Liver (tissue), 9 donors: ENCODE data around the gene MTSS2. TPM values are rescaled to one million over a fixed set of nuclear protein-coding genes. Genes with fewer than 3 reads are reported as not detected.
A peak's percentile ranks its signal among the peaks of the same experiment; 100 is the strongest.

Experiments
- DNase-seq: peaks from one replicate; pipeline ENCODE4 v3.0.0-alpha.2; 2017; ENCODE audit warnings: low spot score
- H3K27ac ChIP-seq, 2 donors: one replicate each; pipeline ENCODE4 v1.7.0; 2013; ENCODE audit warnings: inconsistent platforms in 2 of 2, low read length in 2 of 2, control low read depth in 1 of 2, low read depth in 1 of 2, mild to moderate bottlenecking in 1 of 2
- H3K27me3 ChIP-seq, 4 donors: one replicate each; pipeline versions ENCODE4 v1.6.1 to v1.7.0; 2013; ENCODE audit warnings: low read length in 3 of 4, inconsistent platforms in 1 of 4, mild to moderate bottlenecking in 1 of 4, moderate library complexity in 1 of 4; ENCODE audit not compliant: control insufficient read depth in 4 of 4, insufficient read depth in 4 of 4
- H3K36me3 ChIP-seq, 4 donors: one replicate each; pipeline versions ENCODE4 v1.6.1 to v1.7.0; 2013; ENCODE audit warnings: low read length in 3 of 4, mild to moderate bottlenecking in 3 of 4, low read depth in 1 of 4, moderate library complexity in 1 of 4; ENCODE audit not compliant: control insufficient read depth in 4 of 4, insufficient read depth in 3 of 4
- H3K4me1 ChIP-seq, 4 donors: one replicate each; pipeline versions ENCODE4 v1.6.1 to v1.7.0; 2013; ENCODE audit warnings: low read length in 3 of 4, mild to moderate bottlenecking in 3 of 4, moderate library complexity in 1 of 4; ENCODE audit not compliant: control insufficient read depth in 4 of 4, insufficient read depth in 4 of 4
- H3K4me3 ChIP-seq, 3 donors: one replicate each; pipeline versions ENCODE4 v1.6.1 to v1.7.0; 2013; ENCODE audit warnings: low read length in 3 of 3, control low read depth in 1 of 3, low read depth in 1 of 3, mild to moderate bottlenecking in 1 of 3
- H3K9ac ChIP-seq, 2 donors: one replicate each; pipeline ENCODE4 v1.7.0; 2013; ENCODE audit warnings: low read length in 2 of 2, mild to moderate bottlenecking in 2 of 2, moderate library complexity in 2 of 2, control low read depth in 1 of 2, low read depth in 1 of 2
- H3K9me3 ChIP-seq, 4 donors: one replicate each; pipeline versions ENCODE4 v1.6.1 to v1.7.0; 2013; ENCODE audit warnings: low read length in 3 of 4; ENCODE audit not compliant: control insufficient read depth in 4 of 4
- ATF3 ChIP-seq: IDR thresholded peaks from 2 replicates; pipeline ENCODE4 v1.6.1; 2016; ENCODE audit warnings: antibody characterized with exemption
- CTCF ChIP-seq: fragments of 150-350 bp; IDR thresholded peaks from 2 replicates; pipeline ENCODE4 v1.5.1; 2017; ENCODE audit warnings: improper control_type of control experiment, low read depth, low read length; ENCODE audit not compliant: missing input control
- FOXA1 ChIP-seq: IDR thresholded peaks from 2 replicates; pipeline ENCODE4 v1.6.1; 2016; ENCODE audit warnings: antibody characterized with exemption
- HNF4G ChIP-seq: IDR thresholded peaks from 2 replicates; pipeline ENCODE4 v1.6.1; 2016; ENCODE audit warnings: antibody characterized with exemption
- JUND ChIP-seq, 2 donors: IDR thresholded peaks; 2 replicates each; pipeline ENCODE4 v1.6.1; 2016; ENCODE audit warnings: antibody characterized with exemption in 2 of 2
- MAX ChIP-seq: IDR thresholded peaks from 2 replicates; pipeline ENCODE4 v1.6.1; 2016; ENCODE audit warnings: antibody characterized with exemption
- NR2F2 ChIP-seq: IDR thresholded peaks from 2 replicates; pipeline ENCODE4 v1.6.1; 2016; ENCODE audit warnings: antibody characterized with exemption
- RAD21 ChIP-seq, 2 donors: IDR thresholded peaks; 2 replicates each; pipeline ENCODE4 v1.6.1; 2016; ENCODE audit warnings: antibody characterized with exemption in 2 of 2, mild to moderate bottlenecking in 2 of 2
- RXRA ChIP-seq, 2 donors: IDR thresholded peaks; 2 replicates each; pipeline ENCODE4 v1.6.1; 2017 to 2018; ENCODE audit warnings: antibody characterized with exemption in 2 of 2, mild to moderate bottlenecking in 1 of 2
- SP1 ChIP-seq: IDR thresholded peaks from 2 replicates; pipeline ENCODE4 v1.6.1; 2018; ENCODE audit warnings: antibody characterized with exemption, mild to moderate bottlenecking
- TAF1 ChIP-seq: conservative IDR thresholded peaks from 2 replicates; pipeline ENCODE4 v1.6.1; 2016; ENCODE audit warnings: antibody characterized with exemption, mild to moderate bottlenecking
- ZBTB33 ChIP-seq: IDR thresholded peaks from 2 replicates; pipeline ENCODE4 v1.6.1; 2016; ENCODE audit warnings: antibody characterized with exemption
- WGBS: extraction: QIAGEN DNeasy Blood & Tissue Kit; methylation state at CpG from one replicate; pipeline ENCODE4 v1.1.7; 2013; 5-methylcytosine and 5-hydroxymethylcytosine counted together
- polyA plus RNA-seq, 2 donors: library from polyadenylated mRNA; stranded (reverse) in 1 of 2; unstranded in 1 of 2; fragments of 200-250 nt in 1 of 2; fragments of >200 nt in 1 of 2; fragmentation: Nextera tagmentation in 1 of 2; extraction: Ambion mirVana in 1 of 2; gene quantifications; one replicate each; pipeline versions ENCODE4 v1.2.1 to v1.2.3, GENCODE V29; 2013 to 2015
- total RNA-seq, 2 donors: library from RNA; depleted of rRNA; stranded (reverse); fragments of >200 nt; gene quantifications; one replicate each; pipeline ENCODE4 v1.2.3, GENCODE V29; 2014
- donor health status: healthy.
- donor health status: healthy.
- donor health status: healthy.
- donor health status: healthy.
- donor health status: healthy.

The MTSS2 gene
- total and polyA plus RNA-seq, 4 donors, result 3.8 to 95.7 (median 35.9) TPM

GRCh38 chr16:70689035-70689969, 3.4 kb upstream of the MTSS2 start:
- TF ChIP-seq JUND (IDR thresholded peaks at IDR 0.05), result no peak
- no peak for TF ChIP-seq TAF1
- TF ChIP-seq SP1, result no peak
- TF ChIP-seq HNF4G, result no peak
- no peak for TF ChIP-seq FOXA1
- H3K4me3 ChIP-seq, result no peak overlapping the region
- H3K9ac ChIP-seq, result no peak overlapping the region
- DNase-seq, result peak; percentile 54
- H3K9me3 ChIP-seq, result no peaks in the 10 kb centered on the region
- 91% methylated on average over 22 of the region's 22 CpGs for WGBS
- H3K4me1 ChIP-seq, result peaks cover 3 to 33% (median 10%) of the 10 kb centered on the region in 4 donors
- peak overlapping the region; percentile 44 to 56 for H3K27ac ChIP-seq
- H3K27me3 ChIP-seq, result no peaks in the 10 kb centered on the region
- H3K36me3 ChIP-seq, result no peaks in the 10 kb centered on the region

GRCh38 chr16:70688246-70688742, 2.4 kb upstream of the MTSS2 start:
- Histone ChIP-seq H3K27me3 (no peaks in the 10 kb centered on the region), H3K4me3 (no peak overlapping the region), H3K36me3 (no peaks in the 10 kb centered on the region), H3K9me3 (no peaks in the 10 kb centered on the region), H3K9ac (no peak overlapping the region), H3K4me1 (peaks cover 7 to 41% (median 13%) of the 10 kb centered on the region in 4 donors), H3K27ac (peak overlapping the region; percentile 44 to 56)
- no peak for DNase-seq
- TF ChIP-seq ATF3, result no peak
- no peak for TF ChIP-seq TAF1
- TF ChIP-seq JUND (IDR thresholded peaks at IDR 0.05), result no peak
- TF ChIP-seq ZBTB33, result no peak
- TF ChIP-seq RXRA (IDR thresholded peaks at IDR 0.05), result peak; percentile 10 to 13
- peak; percentile 68 for TF ChIP-seq NR2F2
- no peak for TF ChIP-seq CTCF
- peak; percentile 27 for TF ChIP-seq SP1
- TF ChIP-seq RAD21 (IDR thresholded peaks at IDR 0.05), result no peak
- no peak for TF ChIP-seq MAX
- WGBS, result 65% methylated on average over 8 of the region's 8 CpGs
